ENCODE data around the gene FBXO21.

Gene FBXO21

GRCh38 chr12:117162167-117162539, 28.1 kb downstream of the FBXO21 start:
- no peak for DNase-seq

- DNase-seq = no peak
Measured at GRCh38 chr12:117161460-117162166, 28.7 kb downstream of the FBXO21 start.

GRCh38 chr12:117159674-117160073, 30.6 kb downstream of the FBXO21 start:
- no peak for DNase-seq

- DNase-seq = no peak
Measured at GRCh38 chr12:117158911-117159553, 31.2 kb downstream of the FBXO21 start.

- no peak for DNase-seq
Measured at GRCh38 chr12:117158096-117158495, 32.2 kb downstream of the FBXO21 start.

- peak; percentile 56 for DNase-seq
Measured at GRCh38 chr12:117155278-117156060, 34.8 kb downstream of the FBXO21 start.

GRCh38 chr12:117152793-117153775, 37.2 kb downstream of the FBXO21 start:
- no peak for DNase-seq

GRCh38 chr12:117151403-117152031, 38.8 kb downstream of the FBXO21 start:
- no peak for DNase-seq

GRCh38 chr12:117149431-117149830, 40.8 kb downstream of the FBXO21 start:
- no peak for DNase-seq

- no peak for DNase-seq
Measured at GRCh38 chr12:117148642-117149041, 41.6 kb downstream of the FBXO21 start.

GRCh38 chr12:117147639-117148038, 42.6 kb downstream of the FBXO21 start:
- no peak for DNase-seq

GRCh38 chr12:117145597-117146154, 44.6 kb downstream of the FBXO21 start:
- DNase-seq = no peak

- DNase-seq = no peak
Measured at GRCh38 chr12:117144599-117144998, 45.7 kb downstream of the FBXO21 start.

- no peak for DNase-seq
Measured at GRCh38 chr12:117143008-117143532, 47.2 kb downstream of the FBXO21 start.

- no peak for DNase-seq
Measured at GRCh38 chr12:117142094-117142493, 48.2 kb downstream of the FBXO21 start.

- peak; percentile 78 for DNase-seq
Measured at GRCh38 chr12:117141097-117141898, 49.0 kb downstream of the FBXO21 start.

GRCh38 chr12:117140397-117141096, 49.7 kb downstream of the FBXO21 start:
- DNase-seq = peak; percentile 85

GRCh38 chr12:117139025-117139717, 51.1 kb downstream of the FBXO21 start:
- DNase-seq = no peak

- DNase-seq = no peak
Measured at GRCh38 chr12:117134721-117135120, 55.5 kb downstream of the FBXO21 start.

Data from DMS79 treated with DMSO at 0.1 percent for 48 hours (cell line).